Peyer's patch (tissue), 4 donors: ENCODE measurements around the gene GPR61. TPM values are rescaled to one million over a fixed set of nuclear protein-coding genes. Genes with fewer than 3 reads are reported as not detected.
A peak's percentile ranks its signal among the peaks of the same experiment; 100 is the strongest.

Experiments used
- DNase-seq, 3 donors: peaks; one replicate each; pipeline ENCODE4 v3.0.0-alpha.2; 2017 to 2019
- H3K27ac ChIP-seq, 4 donors: fragments of 200-600 bp; sonication (generic); one replicate each; pipeline ENCODE4 v1.5.1; 2016 to 2019
- H3K27me3 ChIP-seq, 2 donors: fragments of 200-600 bp; sonication (generic); one replicate each; pipeline ENCODE4 v1.5.1; 2019
- H3K36me3 ChIP-seq, 3 donors: fragments of 200-600 bp; sonication (generic); one replicate each; pipeline ENCODE4 v1.5.1; 2016 to 2019
- H3K4me1 ChIP-seq, 4 donors: fragments of 200-600 bp; sonication (generic); one replicate each; pipeline ENCODE4 v1.5.1; 2016 to 2019
- H3K4me3 ChIP-seq, 4 donors: fragments of 200-600 bp; sonication (generic); 1 replicate in 3 of 4; 2 replicates in 1 of 4; pipeline ENCODE4 v1.5.1; 2016 to 2019; ENCODE audit warnings: mild to moderate bottlenecking in 1 of 4
- H3K9me3 ChIP-seq, 4 donors: fragments of 200-600 bp; sonication (generic); one replicate each; pipeline ENCODE4 v1.5.1; 2016 to 2019; ENCODE audit warnings: mild to moderate bottlenecking in 1 of 4
- POLR2A ChIP-seq, 2 donors: fragments of 450-650 bp; IDR thresholded peaks; one replicate each; pipeline ENCODE4 v1.5.1; 2017; ENCODE audit warnings: antibody characterized with exemption in 2 of 2, mild to moderate bottlenecking in 2 of 2, moderate library complexity in 2 of 2
- total RNA-seq, 4 donors: library from RNA; depleted of rRNA; stranded (reverse); fragments of >200 nt; gene quantifications; one replicate each; pipeline ENCODE4 v1.1.0, GENCODE V29; 2016
- TF ChIP-seq, protein P1 (sequence below), 6 experiments: fragments of 450-650 bp in 4 of 6; fragments of 200-600 bp in 2 of 6; sonication (generic) in 1 of 6; IDR thresholded peaks; one replicate each; pipeline ENCODE4 v1.5.1; 2017 to 2019; ENCODE audit warnings: antibody characterized with exemption in 6 of 6, mild to moderate bottlenecking in 3 of 6, moderate library complexity in 1 of 6

GPR61 gene
- total RNA-seq, 4 donors from 2014 or later, result 0.40 TPM; not detected in 3

DNA sequence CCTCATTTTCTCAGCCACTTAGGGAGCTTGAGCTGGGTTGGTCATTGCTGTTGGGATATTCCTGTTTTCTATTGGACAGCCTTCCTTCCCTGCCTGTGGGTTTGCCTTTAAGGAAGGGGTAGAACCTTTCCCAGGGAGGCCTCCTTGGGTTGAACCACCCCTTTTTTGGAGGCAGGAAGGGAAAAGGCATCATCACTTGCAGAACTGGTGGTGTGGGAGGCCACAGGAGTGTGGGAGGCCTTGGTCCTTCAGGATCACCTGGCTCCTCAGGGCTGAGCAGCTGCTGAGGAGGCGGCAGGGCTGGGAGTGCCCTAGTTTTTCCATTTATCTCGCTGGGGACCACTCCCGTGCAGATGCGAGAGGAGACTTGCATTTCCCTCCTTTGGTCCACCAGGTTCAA is 46.4 kb upstream of the GPR61 start:
- peaks cover 0 to 35% (median 0%) of the 10 kb centered on the region in 3 donors for H3K36me3 ChIP-seq
- DNase-seq, result no peak
- H3K27ac ChIP-seq, result no peak overlapping the region
- H3K4me1 ChIP-seq, result peaks cover 2 to 32% (median 9%) of the 10 kb centered on the region in 4 donors
- TF ChIP-seq, protein P1, sequence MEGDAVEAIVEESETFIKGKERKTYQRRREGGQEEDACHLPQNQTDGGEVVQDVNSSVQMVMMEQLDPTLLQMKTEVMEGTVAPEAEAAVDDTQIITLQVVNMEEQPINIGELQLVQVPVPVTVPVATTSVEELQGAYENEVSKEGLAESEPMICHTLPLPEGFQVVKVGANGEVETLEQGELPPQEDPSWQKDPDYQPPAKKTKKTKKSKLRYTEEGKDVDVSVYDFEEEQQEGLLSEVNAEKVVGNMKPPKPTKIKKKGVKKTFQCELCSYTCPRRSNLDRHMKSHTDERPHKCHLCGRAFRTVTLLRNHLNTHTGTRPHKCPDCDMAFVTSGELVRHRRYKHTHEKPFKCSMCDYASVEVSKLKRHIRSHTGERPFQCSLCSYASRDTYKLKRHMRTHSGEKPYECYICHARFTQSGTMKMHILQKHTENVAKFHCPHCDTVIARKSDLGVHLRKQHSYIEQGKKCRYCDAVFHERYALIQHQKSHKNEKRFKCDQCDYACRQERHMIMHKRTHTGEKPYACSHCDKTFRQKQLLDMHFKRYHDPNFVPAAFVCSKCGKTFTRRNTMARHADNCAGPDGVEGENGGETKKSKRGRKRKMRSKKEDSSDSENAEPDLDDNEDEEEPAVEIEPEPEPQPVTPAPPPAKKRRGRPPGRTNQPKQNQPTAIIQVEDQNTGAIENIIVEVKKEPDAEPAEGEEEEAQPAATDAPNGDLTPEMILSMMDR (IDR thresholded peaks at IDR 0.05), result no peak
- no peak for TF ChIP-seq POLR2A (IDR thresholded peaks at IDR 0.05)
- no peaks in the 10 kb centered on the region for H3K9me3 ChIP-seq
- no peaks in the 10 kb centered on the region for H3K27me3 ChIP-seq
- peak overlapping the region in 1 of 4 donors; percentile 99 for H3K4me3 ChIP-seq

DNA sequence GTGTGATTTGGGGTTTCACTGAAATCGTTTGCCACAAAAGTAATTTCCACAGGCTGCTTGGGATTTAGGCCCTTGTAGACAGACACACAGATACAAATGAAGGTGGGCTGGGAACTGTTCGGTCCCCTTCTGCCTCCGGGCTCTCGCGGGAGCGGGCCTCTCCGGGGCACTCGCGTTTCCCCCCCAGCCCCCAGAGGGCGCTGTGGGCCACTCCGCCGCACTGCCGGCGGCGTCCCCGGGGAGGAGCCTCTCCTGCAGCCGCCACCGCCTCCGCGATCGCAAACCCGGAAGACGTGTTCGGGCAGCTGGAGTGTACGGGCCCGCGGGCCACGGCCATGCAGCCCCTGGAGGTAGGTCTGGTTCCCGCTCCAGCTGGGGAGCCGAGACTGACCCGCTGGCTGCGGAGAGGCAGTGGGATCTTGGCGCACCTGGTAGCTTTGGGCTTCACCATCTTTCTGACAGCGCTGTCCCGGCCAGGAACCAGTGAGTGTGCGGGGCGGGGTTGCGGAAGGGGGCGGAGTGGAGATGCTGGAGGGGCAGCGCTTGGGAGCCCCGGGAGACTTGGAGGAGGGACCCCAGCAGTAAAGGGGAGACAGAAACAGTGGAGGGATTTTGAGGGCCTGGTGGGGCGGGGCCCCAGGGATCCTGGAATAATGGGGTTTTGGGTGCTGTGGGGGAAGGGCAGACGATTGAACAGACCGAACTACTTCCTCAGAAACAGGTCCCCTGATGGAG is 45.7 kb upstream of the GPR61 start, which contains the start of gene CYB561D1:
TSS of gene CYB561D1 (plus strand) at position 290 of the 735 bp plus-strand sequence. CDS start at position 336, 46 bp downstream.
- H3K4me1 ChIP-seq, result peaks cover 2 to 37% (median 9%) of the 10 kb centered on the region in 4 donors
- peaks cover 0 to 28% (median 0%) of the 10 kb centered on the region in 3 donors for H3K36me3 ChIP-seq

DNA sequence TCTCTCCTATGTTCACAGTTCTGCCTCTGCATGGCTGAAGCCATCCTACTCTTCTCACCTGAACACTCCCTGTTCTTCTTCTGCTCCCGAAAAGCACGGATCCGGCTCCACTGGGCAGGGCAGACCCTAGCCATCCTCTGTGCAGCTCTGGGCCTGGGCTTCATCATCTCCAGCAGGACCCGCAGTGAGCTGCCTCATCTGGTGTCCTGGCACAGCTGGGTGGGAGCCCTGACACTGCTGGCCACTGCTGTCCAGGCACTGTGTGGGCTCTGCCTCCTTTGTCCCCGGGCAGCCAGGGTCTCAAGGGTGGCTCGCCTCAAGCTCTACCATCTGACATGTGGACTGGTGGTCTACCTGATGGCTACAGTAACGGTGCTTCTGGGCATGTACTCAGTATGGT is 43.9 kb upstream of the GPR61 start:
- H3K4me1 ChIP-seq, result peaks cover 2 to 51% (median 9%) of the 10 kb centered on the region in 4 donors
- H3K36me3 ChIP-seq, result peaks cover 0 to 21% (median 0%) of the 10 kb centered on the region in 3 donors
- no peak for TF ChIP-seq POLR2A (IDR thresholded peaks at IDR 0.05)
- TF ChIP-seq, protein P1 (IDR thresholded peaks at IDR 0.05), result no peak
- no peak for DNase-seq
- H3K9me3 ChIP-seq, result no peaks in the 10 kb centered on the region
- no peak overlapping the region for H3K27ac ChIP-seq
- no peaks in the 10 kb centered on the region for H3K27me3 ChIP-seq
- H3K4me3 ChIP-seq, result no peak overlapping the region

More for the DNA sequence above, 45.7 kb upstream of the GPR61 start, which contains the start of gene CYB561D1:
- Histone ChIP-seq H3K9me3 (no peaks in the 10 kb centered on the region), H3K27ac (peak within 1 kb of the TSS; percentile 67 to 96 (median 80)), H3K27me3 (no peaks in the 10 kb centered on the region), H3K4me3 (peak within 1 kb of the TSS; percentile 76 to 99 (median 86))
- peak; percentile 85 to 94 (median 92) for DNase-seq
- TF ChIP-seq, protein P1 (IDR thresholded peaks at IDR 0.05), result peak; percentile 87 to 96 (median 94)
- TF ChIP-seq POLR2A (IDR thresholded peaks at IDR 0.05), result peak; percentile 65 to 77

GRCh38 chr1:109497449-109498160 is 42.1 kb upstream of the GPR61 start:
- H3K27me3 ChIP-seq, result no peaks in the 10 kb centered on the region
- TF ChIP-seq, protein P1 (IDR thresholded peaks at IDR 0.05), result no peak
- no peak for TF ChIP-seq POLR2A (IDR thresholded peaks at IDR 0.05)
- peak overlapping the region in 1 of 4 donors; percentile 10 for H3K27ac ChIP-seq
- H3K36me3 ChIP-seq, result peaks cover 0 to 21% (median 0%) of the 10 kb centered on the region in 3 donors
- peaks cover 2 to 65% (median 13%) of the 10 kb centered on the region in 4 donors for H3K4me1 ChIP-seq
- no peak overlapping the region for H3K4me3 ChIP-seq
- no peak for DNase-seq
- H3K9me3 ChIP-seq, result no peaks in the 10 kb centered on the region

- DNase-seq, result no peak
- Histone ChIP-seq H3K4me3 (no peak overlapping the region), H3K36me3 (peaks cover 0 to 21% (median 0%) of the 10 kb centered on the region in 3 donors), H3K9me3 (no peaks in the 10 kb centered on the region), H3K27ac (peak overlapping the region in 1 of 4 donors; percentile 10), H3K27me3 (no peaks in the 10 kb centered on the region), H3K4me1 (peaks cover 2 to 63% (median 13%) of the 10 kb centered on the region in 4 donors)
- TF ChIP-seq, protein P1 (IDR thresholded peaks at IDR 0.05), result peak in 4 of 6 experiments; percentile 37 to 52 (median 44)
- no peak for TF ChIP-seq POLR2A (IDR thresholded peaks at IDR 0.05)
Observed at GRCh38 chr1:109498161-109498801, 41.4 kb upstream of the GPR61 start.
